ENCODE measurements around the gene SSTR1. TPM values are rescaled to one million over a fixed set of nuclear protein-coding genes. Genes with fewer than 3 reads are reported as not detected.
"Not testable (repeated sequence)": the region's sequence is repeated elsewhere in the genome, so short reads cannot be mapped to it uniquely, and the experiment has no call there.

The SSTR1 gene, protein sequence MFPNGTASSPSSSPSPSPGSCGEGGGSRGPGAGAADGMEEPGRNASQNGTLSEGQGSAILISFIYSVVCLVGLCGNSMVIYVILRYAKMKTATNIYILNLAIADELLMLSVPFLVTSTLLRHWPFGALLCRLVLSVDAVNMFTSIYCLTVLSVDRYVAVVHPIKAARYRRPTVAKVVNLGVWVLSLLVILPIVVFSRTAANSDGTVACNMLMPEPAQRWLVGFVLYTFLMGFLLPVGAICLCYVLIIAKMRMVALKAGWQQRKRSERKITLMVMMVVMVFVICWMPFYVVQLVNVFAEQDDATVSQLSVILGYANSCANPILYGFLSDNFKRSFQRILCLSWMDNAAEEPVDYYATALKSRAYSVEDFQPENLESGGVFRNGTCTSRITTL
- 0.09 TPM for polyA plus RNA-seq (ENCODE audit: insufficient read length)

DNA sequence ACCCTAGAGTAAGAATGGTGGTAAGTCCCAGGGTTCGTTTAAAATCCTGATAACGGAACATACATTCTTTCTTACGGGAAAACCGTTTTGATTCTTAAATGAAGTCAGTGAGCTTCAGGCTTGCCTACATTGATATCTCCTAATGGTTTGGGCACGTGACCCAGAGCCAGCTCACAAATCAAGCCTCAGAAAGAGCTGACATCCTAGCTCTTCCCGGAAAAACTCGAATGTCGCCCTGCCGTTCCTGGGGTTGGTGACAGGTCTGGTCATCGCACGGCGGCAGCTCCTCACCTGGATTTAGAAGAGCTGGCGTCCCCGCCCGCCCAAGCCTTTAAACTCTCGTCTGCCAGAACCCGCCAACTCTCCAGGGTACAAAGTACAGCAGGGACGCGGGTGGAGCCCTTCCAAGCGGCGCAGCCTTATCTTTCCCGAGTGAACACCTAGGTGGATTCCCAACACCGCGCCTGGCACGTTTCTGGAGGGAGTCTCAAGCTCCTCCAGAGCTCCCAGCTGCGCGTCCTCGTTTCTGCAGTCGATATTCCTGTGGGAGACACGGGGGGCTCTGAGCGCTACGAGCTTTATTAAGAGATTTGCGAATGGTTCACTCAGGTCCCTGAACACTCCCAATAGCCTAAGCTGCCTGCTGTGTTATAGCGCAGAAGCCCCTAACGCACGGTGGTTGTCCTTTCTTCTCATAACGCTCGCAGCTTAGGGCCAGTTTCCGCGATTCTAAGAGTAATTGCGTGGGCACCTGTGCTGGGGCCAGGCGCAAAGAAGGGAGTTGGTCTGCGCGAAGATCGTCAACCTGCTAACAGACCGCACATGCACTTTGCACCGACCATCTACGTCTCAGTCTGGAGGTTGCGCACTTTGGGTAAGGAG is at the start of gene SSTR1:
Gene SSTR1, plus strand, starts transcription at position 169 of the 882 bp plus-strand sequence. CDS start 1,486 bp downstream, outside the sequence.
- no peak for DNase-seq (ENCODE audit: low read depth)

DNA sequence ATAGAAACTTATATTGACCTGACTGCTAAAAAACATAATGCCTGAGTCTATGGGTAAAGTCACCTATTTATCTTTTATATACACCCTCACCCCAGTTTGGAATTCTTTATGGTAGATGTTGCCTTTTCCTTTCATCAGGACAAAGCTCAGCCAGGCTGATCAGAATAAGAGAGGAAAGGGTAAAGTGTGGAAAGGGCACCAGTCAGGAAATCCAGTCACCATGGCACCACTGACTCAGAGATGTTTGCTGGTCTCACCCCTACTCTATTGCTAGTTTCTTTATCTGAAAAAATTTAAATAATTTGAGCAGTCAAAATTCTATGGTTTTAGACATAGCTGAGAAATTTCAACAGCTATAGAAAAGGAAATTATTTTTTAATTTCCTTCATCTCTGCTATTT is 49.2 kb upstream of the SSTR1 start:
- DNase-seq (ENCODE audit: low read depth), result no peak

DNA sequence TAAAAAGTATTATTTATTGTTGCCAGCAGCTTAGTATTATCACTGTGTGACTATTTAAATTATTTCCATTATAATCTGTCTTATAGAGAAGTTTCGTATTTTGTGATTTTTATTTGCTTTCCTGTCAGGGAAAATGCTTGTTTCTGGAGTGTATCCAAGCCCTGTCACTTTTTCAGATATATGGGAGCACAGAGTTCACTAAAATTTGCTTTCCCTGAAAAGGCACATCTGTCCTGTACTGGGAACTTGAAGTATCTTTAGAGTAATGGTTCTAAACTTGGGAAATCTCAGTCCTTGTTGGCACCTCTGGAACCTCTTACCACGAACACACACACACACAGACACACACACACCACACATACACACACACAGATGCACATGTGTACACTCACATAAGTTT is 39.3 kb upstream of the SSTR1 start:
- no peak for DNase-seq (ENCODE audit: low read depth)

DNA sequence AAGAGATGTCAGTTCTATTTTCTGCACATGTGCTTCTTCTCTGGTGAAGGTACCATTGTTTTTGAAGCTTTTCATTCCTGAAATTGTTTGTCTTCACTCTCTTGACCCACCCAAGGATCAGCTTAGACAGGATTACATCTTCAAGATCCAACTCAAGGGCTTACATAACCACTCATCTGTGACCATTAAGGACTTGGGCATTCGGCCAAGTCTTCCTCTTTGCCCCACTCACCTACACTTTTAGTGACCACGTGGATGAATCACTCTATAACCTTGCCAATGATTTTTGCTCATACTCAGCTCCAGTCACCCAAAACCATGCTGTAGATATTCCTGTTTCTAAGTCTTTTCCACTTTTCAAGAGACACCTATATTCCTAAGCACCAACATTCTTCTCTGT is 36.5 kb upstream of the SSTR1 start:
- no peak for DNase-seq (ENCODE audit: low read depth)

DNA sequence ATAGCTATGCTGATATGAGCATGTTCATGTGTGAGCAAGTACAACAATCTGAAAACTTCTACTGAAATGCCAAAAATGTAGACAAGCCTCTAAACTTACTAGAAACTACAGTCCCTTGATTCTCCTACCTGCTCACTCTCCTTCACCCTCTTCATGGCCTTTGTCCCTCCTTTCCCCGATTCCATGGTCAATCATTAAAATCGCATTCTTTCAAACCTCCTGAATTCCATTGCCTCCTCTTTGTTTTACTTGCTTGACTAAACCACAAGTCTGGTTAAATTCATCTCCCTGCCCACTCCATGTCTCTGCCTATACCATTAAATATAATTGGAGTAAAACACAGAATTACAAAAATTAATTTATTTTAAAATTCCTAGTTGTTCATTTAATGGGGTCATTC is 33.0 kb upstream of the SSTR1 start:
- DNase-seq (ENCODE audit: low read depth), result no peak

DNA sequence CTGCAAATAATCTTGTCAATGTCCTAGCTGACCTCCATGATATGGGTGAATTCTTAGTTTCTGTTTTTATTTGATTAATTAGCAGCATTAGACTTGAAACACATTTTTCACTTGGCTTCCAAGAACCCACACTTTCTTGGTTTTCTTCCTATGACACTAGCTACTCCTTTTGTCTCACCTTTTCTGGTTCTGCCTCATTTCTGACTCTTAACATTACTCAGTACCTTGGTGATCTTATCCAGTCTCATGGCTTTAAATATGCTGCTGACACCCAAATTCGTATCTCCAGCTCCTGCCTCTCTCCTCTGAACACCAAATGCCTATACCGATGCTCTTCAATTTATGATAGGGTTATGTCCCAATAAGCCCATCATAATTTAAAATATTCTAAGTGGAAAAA is 32.0 kb upstream of the SSTR1 start:
- DNase-seq (ENCODE audit: low read depth), result no peak

DNA sequence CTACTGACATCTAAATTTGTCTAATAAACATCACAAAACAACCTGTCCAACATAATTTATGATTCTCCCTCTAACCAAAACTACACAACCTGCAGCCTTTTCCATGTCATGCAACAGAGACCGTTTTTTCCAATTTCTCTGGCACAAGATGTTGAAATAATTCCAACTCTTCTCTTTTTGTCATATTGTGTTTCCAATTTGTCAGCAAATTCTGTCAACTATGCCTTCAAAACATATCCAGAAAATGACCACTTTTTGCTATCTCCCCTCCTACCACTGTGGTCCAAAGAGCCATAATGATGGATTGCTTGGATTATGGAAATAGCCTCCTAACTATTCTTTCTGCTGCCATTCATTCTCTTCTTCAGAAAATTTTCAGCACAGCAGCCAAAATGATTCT is 31.3 kb upstream of the SSTR1 start:
- no peak for DNase-seq (ENCODE audit: low read depth)

DNA sequence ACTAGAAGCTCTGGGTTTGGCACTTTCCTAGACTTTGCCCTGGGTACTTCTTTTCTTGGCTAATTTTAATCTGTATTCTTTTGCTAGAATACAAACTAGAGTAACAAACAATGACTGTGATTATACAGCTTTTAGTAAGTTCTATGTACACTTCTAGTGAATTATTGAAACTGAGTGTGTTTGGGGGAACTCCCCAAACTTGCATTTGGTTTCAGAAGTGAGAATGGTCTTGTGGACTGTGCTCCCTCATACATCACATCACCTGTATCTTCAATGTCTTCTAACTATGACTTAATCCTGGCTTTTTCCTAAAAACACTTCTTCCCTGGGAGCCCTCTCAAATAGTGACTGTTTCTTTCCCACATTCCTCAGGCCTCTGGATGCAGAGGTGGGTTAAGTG is 23.6 kb upstream of the SSTR1 start:
- DNase-seq (ENCODE audit: low read depth), result no peak

DNA sequence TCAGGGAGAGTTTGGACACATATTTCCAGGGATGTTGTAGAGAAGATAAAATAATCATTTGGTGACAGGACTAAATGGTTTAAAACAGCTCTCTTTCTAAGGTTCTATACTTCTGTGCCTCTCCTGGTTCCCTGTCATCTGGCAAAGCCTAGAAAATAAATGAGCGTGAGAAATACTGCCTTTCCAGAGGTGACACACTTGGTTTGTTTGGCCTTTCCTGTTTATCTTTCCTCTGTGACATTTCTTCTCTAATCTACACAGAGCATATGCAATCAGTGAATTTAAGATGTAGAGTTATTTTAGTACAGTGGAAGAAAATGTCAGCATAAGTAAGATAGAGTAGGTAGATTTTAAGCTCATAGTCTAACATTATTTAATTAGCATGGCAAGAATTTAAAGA is 22.0 kb upstream of the SSTR1 start:
- no peak for DNase-seq (ENCODE audit: low read depth)

DNA sequence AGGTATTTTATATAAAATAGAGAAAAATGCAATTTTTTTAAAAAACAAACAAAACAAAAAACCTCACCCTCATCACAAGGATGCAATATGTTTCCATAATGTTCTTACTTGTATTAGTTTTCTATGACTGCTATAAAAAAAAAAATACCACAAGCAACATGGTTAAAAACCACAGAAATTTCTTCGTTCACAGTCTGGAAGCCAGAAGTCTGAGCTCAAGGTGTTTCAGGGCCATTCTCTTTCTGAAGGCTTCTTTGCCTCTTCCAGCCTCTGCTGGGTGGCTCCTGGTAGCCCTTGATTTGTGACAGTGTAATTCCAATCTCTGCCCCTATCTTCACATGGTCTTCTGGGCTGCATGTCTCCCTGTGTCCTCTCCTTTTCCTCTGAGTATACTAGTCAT is 21.5 kb upstream of the SSTR1 start:
- no peak for DNase-seq (ENCODE audit: low read depth)

DNA sequence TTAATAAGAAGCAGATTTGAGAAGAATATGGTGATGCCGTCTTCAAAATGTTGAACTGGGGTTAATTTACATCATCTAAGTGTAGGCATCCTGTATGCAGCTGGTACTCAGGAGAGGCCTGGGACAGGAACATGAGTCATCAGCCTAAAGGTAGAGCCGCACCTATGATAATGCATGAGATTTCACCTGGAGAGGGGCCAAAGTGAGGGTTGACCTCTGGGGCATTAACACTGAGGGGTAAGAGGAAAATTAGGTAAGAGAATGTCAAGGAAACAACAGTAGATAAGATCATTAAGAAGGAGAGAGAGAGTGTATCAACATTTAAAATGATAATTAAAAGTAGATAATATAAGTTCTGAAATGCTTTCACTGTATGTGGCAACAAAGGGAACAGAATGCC is 20.2 kb upstream of the SSTR1 start:
- no peak for DNase-seq (ENCODE audit: low read depth)

DNA sequence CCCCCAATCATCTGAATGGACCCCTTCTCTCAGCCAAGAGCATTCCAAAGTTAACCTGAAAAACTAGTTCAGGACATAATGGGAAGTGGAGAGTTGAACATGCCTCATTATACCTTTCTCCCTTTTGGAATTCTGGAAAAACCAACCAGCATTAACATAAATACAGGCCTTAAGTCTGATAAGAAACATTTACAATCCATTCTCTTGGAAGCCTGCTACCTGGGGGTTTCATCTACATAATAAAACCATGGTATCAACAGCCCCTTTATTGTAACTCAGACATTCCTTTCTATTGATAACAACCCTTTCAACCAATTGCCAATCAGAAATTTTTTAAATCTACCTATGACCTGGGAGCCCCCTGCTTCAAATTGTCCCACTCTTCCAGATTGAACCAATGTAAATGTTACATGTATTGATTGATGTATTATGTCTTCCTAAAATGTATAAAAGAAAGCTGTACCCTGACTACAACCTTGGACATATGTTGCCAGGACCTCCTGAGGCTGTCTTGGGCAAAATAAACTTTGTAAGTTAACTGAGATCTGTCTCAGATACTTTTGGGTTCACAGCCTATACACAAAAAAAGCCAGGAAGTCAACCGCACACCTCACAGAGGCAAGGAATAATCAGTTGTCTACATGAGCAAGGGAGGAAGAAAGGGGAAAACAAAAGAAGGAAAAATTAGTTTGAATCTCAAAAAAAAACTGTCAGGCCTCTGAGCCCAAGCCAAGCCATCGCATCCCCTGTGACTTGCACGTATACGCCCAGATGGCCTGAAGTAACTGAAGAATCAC is 17.6 kb upstream of the SSTR1 start:
- no peak for DNase-seq (ENCODE audit: low read depth)

DNA sequence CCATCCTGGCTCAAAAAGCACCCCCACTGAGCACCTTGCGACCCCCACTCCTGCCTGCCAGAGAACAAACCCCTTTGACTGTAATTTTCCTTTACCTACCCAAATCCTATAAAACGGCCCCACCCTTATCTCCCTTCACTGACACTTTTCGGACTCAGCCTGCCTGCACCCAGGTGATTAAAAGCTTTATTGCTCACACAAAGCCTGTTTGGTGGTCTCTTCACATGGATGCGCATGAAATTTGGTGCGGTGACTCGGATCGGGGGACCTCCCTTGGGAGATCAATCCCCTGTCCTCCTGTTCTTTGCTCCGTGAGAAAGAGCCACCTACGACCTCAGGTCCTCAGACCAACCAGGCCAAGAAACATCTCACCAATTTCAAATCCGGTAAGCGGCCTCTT is 16.9 kb upstream of the SSTR1 start:
- DNase-seq (ENCODE audit: low read depth), result not testable (repeated sequence)

DNA sequence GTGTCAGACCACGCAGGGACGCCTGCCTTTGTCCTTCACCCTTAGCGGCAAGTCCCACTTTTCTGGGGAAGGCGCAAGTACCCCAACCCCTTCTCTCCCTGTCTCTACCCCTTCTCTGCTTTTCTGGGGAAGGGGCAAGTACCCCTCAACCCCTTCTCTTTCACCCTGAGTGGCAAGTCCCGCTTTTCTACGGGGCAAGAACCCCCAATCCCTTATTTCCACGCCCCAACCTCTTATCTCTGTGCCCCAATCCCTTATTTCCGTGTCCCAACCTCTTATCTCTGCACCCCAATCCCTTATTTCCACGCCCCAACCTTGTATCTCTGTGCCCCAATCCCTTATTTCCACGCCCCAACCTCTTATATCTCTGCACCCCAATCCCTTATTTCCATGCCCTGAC is 16.2 kb upstream of the SSTR1 start:
- not testable (repeated sequence) for DNase-seq (ENCODE audit: low read depth)

DNA sequence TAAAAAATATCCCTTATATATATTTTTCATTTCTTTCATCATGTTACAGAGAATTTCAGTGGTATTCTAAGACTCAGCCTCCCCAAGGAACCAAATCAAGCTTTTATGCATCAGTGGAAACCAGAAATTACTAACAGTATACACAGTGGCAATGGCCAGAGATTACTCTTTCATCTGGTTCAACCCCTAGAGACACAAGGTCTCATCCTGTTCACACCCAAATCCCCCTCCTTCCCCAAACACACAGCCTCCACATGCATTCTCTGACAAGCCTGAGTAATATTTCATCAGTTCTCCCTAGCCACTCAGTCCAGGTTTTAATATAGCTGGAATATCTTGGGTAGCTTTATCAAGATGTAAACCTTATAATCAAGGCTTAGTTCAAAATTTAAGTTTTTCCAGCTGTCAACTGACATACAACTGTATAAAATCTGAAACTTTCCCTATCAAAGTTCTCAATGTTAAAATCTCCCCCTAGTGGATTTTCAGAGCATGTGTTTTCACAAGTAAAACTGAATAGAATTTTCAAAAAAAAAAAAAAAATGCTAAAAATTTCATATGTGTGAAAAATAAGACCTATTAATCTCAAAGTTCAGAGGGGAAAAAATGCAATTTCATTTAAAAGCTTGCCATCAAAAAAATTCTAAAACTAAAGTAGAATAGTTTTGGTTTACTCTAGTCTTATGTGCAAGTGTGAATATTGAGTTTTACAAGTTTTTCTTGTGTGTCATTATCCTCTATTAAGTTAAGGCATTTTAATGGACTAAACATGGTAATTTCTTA is 10.5 kb upstream of the SSTR1 start:
- no peak for DNase-seq (ENCODE audit: low read depth)

DNA sequence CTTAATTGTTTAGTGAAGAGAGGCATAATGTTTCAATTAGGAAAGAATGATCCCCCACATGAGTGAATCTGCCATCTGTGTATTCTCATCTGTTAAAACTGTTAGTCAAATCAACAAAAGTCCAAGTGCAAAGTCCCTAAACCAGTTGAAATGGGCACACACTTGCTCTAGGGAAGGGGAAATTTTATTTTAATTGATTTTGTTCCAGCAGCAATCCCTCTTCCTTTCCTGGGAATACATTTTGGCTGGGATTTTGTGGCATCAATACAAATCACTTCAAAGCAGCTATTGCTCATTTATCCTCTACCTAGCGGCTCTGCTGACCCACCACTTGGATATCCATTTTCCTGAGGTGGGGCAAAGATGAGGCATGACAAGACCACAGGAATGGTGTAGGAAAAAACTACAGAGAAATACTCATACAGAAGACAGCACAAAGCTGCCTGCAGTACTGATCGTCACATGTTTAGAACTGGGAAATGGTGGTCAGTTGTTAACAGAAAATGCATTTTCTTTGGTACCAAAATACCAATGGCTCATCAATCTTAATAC is 9.8 kb upstream of the SSTR1 start:
- DNase-seq (ENCODE audit: low read depth), result no peak

DNA sequence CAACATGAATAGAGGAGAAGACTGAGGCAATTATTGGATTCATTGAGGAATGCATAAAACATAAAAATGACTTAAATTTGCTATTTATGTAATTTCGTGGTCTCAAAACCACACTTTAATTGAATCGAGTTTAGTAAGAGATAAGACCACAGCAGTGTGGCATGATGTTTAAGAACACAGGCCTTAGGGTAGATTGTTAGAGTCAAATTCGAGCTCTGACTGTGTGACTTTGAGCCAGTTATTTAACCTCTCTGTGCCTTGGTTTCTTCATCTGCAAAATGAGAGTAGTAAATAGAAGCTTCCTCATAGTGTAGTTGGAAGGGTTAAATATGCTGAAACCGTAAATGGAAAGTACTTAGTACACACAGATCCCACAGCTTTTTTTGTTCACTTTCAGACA is 9.3 kb upstream of the SSTR1 start:
- DNase-seq (ENCODE audit: low read depth), result no peak

DNA sequence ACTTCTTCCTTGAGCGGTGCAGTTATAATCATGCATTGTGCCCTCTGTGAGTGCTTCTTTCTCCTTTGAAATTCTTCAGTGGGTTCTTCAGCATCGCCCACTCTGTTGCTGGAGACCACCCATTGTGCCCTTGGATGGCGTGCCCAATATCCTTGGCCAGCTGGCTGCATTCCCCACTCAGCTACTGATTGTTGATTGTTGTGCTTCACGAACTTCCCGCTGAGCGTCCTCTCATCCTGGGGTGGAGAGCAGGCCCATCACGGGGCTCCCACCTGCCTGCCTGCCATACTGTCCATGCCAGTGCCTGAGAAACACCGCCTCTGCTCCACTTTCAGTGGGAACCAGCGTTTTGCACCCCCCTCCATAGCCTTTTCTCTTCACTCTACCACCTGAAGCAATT is 8.6 kb upstream of the SSTR1 start:
- no peak for DNase-seq (ENCODE audit: low read depth)

DNA sequence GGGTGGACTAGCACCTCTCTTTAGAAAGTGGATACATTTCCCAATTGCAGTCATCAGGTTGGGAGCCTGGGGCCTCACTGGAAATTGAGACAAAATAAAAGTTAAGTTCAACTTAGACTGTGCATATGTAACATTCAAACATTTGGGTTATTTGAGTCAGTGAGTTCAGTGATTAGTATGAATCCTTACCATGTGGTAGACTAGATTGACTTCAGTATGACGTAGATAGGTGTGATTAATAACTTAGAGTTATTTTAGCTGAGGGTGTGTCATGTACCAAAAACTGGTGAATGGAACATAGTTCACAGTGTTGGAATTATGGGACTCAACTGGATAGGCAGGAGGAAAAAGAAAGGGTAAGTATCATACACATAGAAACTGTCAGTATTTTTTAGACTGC is 8.0 kb upstream of the SSTR1 start:
- DNase-seq (ENCODE audit: low read depth), result no peak

DNA sequence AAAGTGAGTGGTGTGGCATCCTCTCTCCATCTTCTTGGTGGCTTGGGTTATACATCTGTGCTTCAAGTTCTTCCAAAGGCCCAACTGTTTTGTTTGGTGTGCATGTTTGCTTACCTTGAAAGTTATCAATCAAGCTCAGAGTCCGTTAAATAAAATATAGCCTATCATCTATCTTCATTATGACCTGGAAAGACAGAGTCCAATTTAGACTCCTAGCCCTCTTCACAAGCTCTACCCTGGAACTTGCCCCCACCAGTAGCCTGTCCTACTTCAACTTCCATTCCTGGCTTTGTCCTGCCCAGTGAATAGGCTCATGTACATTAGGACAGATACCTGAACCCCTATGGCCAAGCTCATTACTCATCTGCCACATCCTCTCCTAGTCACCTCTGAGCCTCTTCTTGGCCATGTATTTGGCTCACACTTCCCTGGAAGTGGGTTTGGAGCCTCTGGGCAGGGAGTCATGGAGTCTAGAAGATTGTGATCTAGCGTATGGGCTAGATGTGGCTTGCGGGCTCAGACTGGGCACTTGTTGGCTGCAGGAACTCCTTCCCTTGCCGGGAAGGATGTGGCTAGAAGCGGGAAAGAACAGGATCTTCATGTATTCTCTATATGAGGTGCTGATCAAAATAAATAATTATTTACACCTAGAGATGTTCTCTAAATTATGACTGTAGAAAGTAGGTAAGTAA is 6.4 kb upstream of the SSTR1 start:
- DNase-seq (ENCODE audit: low read depth), result no peak
